ENCODE results near the gene BTBD18.
A peak's percentile ranks its signal among the peaks of the same experiment; 100 is the strongest.
"Not testable (repeated sequence)": the region's sequence is repeated elsewhere in the genome, so short reads cannot be mapped to it uniquely, and the experiment has no call there.

The BTBD18 gene

GRCh38 chr11:57741132-57742086 is 10.2 kb downstream of the BTBD18 start, which contains the start of gene SELENOH:
SELENOH (plus strand) TSS chr11:57741491; CDS start chr11:57741596, 105 bp downstream.
- peak; percentile 70 to 83 for DNase-seq (ENCODE audit: low read depth in 2 of 2, low spot score in 1 of 2)

DNA sequence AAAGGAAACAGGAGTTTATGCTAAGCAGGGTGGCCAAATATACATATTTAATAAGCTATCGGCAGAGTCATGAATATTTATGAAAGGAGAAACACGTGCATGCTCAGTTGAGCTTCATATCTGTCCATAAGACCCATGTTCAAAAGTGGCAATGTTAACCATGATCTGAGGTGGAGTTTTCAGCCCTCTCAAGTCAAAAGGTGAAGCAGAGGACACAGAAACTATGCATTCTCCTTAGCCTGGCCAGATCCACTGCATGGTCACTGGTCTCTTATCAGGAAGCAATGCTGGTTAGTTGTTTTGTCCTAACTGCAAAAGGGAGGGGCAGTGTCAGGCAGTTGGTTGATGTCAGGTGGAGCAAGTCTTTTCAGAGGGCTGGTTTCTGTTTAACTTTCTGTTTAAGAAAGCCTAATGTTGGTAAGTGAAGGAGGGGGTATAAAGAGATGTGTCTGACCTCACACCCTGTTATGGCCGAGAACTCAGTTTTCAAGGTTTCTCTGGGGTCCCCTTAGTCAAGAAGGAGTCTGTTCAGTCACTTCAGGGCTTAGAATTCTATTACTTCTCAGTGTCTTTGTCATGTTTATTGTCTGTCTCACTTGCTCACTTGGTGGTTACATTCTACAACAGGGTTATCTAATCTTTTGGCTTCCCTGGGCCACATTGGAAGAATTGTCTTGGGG is 15.9 kb downstream of the BTBD18 start:
- no peak for DNase-seq (ENCODE audit: low read depth in 2 of 2, low spot score in 1 of 2)

- DNase-seq (ENCODE audit: low read depth in 2 of 2, low spot score in 1 of 2): no peak
Observed at GRCh38 chr11:57732661-57733060, 19.0 kb downstream of the BTBD18 start.

DNA sequence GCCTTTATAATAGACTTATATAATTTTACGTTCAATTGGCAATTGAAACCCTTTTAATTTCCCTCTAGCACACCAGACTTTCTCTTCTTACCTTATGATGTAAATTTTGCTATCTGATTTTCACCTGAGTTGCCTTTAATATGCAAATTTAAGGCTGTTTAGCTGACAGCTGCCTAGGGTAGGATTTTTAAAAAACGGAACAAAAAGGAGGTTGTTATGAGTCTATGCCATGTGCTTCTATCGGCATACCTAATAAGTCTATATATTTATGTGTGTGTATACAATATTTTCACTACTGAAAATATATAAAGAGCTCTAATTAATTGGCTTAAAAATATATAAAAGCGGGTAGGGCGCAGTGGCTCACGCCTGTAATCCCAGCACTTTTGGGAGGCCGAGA is 22.1 kb downstream of the BTBD18 start:
- DNase-seq (ENCODE audit: low read depth in 2 of 2, low spot score in 1 of 2): no peak

GRCh38 chr11:57728829-57729228 is 22.8 kb downstream of the BTBD18 start:
- DNase-seq (ENCODE audit: low read depth in 2 of 2, low spot score in 1 of 2): no peak

- no peak for DNase-seq (ENCODE audit: low read depth in 2 of 2, low spot score in 1 of 2)
Observed at GRCh38 chr11:57727185-57727584, 24.4 kb downstream of the BTBD18 start.

DNA sequence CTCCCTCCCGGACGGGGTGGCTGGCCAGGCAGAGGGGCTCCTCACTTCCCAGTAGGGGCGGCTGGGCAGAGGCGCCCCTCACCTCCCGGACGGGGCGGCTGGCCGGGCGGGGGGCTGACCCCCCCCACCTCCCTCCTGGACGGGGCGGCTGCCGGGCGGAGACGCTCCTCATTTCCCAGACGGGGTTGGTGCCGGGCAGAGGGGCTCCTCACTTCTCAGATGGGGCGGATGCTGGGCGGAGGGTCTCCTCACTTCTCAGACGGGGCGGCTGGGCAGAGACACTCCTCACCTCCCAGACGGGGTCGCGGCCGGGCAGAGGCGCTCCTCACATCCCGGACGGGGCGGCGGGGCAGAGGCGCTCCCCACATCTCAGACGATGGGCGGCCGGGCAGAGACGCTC is 34.9 kb downstream of the BTBD18 start:
- DNase-seq (ENCODE audit: low read depth in 2 of 2, low spot score in 1 of 2): not testable (repeated sequence)

DNA sequence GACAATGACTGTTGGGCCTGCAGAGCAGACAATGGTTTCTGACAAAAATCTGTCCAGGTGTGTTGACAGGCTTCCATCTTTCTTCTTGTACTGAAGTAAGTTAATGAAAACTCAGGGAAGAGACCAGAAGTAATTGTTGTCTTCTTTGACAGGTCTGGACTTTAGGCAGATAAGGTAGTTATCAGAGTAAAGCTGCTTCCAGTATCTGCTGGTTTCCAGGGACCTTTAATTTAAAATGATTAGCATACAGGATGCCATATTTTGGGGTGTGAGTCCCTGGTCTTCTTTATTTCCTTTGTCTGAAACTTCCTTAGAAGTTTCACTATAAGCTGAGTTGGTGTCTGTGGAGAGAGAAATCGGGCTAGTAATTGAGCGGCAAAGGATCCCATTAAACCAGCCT is 37.8 kb downstream of the BTBD18 start:
- no peak for DNase-seq (ENCODE audit: low read depth in 2 of 2, low spot score in 1 of 2)

- DNase-seq (ENCODE audit: low read depth in 2 of 2, low spot score in 1 of 2): peak; percentile 62 to 82
Observed at GRCh38 chr11:57712256-57713150, 39.1 kb downstream of the BTBD18 start, which contains the start of gene TMX2. TMX2 (plus strand) TSS chr11:57712593; CDS start chr11:57712619, 26 bp downstream.

GRCh38 chr11:57711414-57712255 is 40.0 kb downstream of the BTBD18 start, which contains the start of gene MED19:
MED19 (minus strand) TSS chr11:57712215; CDS start chr11:57712179, 36 bp downstream.
- DNase-seq (ENCODE audit: low read depth in 2 of 2, low spot score in 1 of 2): peak; percentile 50 to 58

DNA sequence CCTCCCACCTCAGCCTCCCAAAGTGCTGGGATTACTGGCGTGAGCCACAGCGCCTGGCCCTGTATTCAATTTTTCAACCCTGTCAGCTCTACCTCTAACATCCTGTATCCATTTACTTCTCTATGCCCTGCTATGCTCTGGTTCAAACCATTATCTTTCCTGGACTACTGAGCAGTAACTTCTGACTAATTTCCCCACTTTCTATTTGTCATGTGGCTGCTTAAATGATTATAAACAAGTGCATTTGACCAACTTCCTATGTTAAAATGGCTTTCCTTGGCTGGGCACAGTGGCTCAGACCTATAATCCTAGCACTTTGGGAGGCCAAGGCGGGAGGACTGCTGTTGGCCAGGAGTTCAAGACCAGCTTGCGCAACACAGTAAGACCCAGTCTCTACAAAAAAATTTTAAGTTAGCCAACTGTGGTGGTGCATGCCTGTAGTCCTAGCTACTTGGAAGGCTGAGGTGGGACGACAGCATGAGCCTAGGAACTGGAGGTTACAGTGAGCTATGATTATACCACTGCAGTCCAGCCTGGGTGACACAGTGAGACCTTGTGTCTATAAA is 41.7 kb downstream of the BTBD18 start:
- no peak for DNase-seq (ENCODE audit: low read depth in 2 of 2, low spot score in 1 of 2)

DNA sequence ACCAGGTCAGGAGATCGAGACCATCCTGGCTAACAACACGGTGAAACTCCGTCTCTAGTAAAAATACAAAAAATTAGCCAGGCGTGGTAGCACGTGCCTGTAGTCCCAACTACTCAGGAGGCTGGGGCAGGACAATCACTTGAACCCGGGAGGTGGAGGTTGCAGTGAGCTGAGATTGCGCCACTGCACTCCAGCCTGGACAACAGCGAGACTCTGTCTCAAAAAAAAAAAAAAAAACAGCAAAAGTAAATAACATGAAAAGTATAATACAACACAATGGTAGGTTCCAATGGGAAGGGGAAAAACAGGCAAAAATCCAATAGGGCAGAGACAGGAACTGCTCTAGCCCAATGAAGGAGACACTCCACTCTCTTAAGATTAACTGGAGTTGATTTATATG is 46.2 kb downstream of the BTBD18 start:
- not testable (repeated sequence) for DNase-seq (ENCODE audit: low read depth in 2 of 2, low spot score in 1 of 2)

GRCh38 chr11:57704932-57705331 is 46.7 kb downstream of the BTBD18 start:
- DNase-seq (ENCODE audit: low read depth in 2 of 2, low spot score in 1 of 2): no peak

- DNase-seq (ENCODE audit: low read depth in 2 of 2, low spot score in 1 of 2): no peak
Observed at GRCh38 chr11:57703341-57703740, 48.3 kb downstream of the BTBD18 start.

- DNase-seq (ENCODE audit: low read depth in 2 of 2, low spot score in 1 of 2): no peak
Observed at GRCh38 chr11:57700425-57700824, 51.2 kb downstream of the BTBD18 start.

DNA sequence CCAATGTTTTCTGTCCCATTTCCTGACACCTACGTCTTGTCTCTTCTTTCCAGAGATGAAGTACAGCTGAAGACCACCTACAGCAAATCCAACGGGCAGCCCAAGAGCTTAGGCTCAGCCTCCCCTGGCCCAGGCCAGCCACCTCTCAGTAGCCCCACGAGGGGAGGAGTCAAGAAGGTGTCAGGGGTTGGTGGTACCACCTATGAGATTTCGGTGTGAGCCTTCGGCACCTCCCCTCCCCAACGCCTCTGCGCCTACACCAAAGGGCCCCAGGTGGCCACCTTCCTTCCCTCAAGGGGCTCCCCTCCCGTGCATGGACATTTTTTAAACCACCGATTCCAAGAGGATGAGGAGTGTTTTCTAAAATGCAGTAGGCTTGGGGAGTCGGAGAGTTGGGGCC is 51.8 kb downstream of the BTBD18 start:
- DNase-seq (ENCODE audit: low read depth in 2 of 2, low spot score in 1 of 2): no peak

DNA sequence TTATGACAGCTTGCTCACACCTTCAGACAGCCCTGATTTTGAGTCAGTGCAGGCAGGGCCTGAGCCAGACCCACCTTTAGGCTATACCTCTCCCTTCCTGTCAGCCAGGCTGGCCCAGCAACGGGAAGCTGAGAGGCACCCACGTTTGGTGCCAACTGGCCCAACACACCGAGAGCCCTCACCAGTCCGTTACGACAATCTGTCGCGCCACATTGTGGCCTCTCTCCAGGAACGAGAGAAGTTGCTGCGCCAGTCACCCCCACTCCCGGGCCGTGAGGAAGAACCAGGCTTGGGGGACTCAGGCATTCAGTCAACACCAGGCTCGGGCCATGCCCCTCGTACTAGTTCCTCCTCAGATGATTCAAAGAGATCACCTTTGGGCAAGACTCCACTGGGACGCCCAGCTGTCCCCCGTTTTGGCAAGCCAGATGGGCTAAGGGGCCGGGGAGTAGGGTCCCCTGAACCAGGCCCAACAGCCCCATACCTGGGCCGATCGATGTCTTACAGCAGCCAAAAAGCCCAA is 52.7 kb downstream of the BTBD18 start:
- no peak for DNase-seq (ENCODE audit: low read depth in 2 of 2, low spot score in 1 of 2)
